Stimulated activated effector memory CD8-positive, alpha-beta T cell treated with anti-CD3 and anti-CD28 coated beads, Interleukin-12 subunit alpha, Interleukin-12 subunit beta, amount 100 ng/mL, for 72 hours (primary cell): ENCODE results near the gene STK35.

Experiments used
- ATAC-seq: fragments of 150-1000 bp; cut with Tn5 transposase; 2 replicates; pipeline ENCODE4 v1.10.0; 2021
- DNase-seq, 2 donors: peaks; one replicate each; pipeline ENCODE4 v3.0.0; 2021 to 2022; ENCODE audit warnings: low spot score in 2 of 2
- H3K27ac Mint-ChIP-seq: one replicate; pipeline ENCODE4 v1.8.0; 2022; ENCODE audit warnings: mild to moderate bottlenecking, mixed read lengths
- H3K36me3 Mint-ChIP-seq: one replicate; pipeline ENCODE4 v1.8.0; 2022; ENCODE audit warnings: mild to moderate bottlenecking, mixed read lengths
- H3K4me1 Mint-ChIP-seq: one replicate; pipeline ENCODE4 v1.8.0; 2022; ENCODE audit warnings: mixed read lengths
- H3K4me3 Mint-ChIP-seq: one replicate; pipeline ENCODE4 v1.8.0; 2022; ENCODE audit warnings: mild to moderate bottlenecking, mixed read lengths
- H3K9me3 Mint-ChIP-seq: one replicate; pipeline ENCODE4 v1.8.0; 2022; ENCODE audit warnings: mixed read lengths

The STK35 gene

GRCh38 chr20:2093883-2094282, 7.7 kb upstream of the STK35 start:
- no peak overlapping the region for H3K4me3 Mint-ChIP-seq
- H3K27ac Mint-ChIP-seq, result no peak overlapping the region
- H3K36me3 Mint-ChIP-seq, result no peaks in the 10 kb centered on the region
- ATAC-seq (peak; percentile 39), DNase-seq (no peak)
- no peaks in the 10 kb centered on the region for H3K4me1 Mint-ChIP-seq
- H3K9me3 Mint-ChIP-seq, result no peaks in the 10 kb centered on the region

DNA sequence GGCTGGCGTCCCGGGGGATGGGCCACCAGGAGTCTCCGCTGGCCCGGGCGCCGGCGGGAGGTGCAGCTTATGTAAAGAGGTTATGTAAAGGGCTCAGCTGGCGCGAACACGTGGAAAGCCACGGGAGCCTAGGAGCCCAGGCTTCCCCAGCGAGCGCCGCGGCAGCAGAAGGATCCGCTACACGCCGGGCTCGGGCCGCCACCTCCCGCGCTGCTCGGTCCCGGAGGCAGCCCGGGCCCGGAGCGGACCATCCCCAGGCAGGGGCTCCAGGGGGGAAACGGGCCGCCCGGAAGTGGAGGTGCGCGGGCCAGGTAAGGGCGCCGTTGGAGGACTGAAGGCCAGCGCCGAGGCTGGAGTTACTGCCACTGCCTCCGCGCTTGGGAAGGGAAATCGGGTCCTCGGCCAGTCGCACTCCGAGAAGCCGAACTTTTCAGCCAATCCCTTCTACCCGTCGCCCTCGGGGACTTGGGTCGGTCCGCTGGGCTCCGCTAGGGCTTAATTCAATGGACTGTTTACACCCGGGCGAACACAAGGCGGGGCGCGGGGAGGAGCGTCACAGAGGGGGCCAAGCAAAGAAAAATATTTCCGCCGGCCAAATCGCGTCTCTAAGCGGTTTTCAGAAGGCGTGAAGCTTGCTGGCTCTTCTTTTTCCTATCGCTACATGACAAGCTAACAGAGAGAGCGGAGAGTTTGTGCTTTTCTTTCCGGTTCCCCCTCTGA, 398 bp downstream of the STK35 start:
- Mint-ChIP-seq H3K4me3 (peak overlapping the region; percentile 84), H3K4me1 (peaks cover 43% of the 10 kb centered on the region), H3K36me3 (peaks cover 47% of the 10 kb centered on the region), H3K9me3 (no peaks in the 10 kb centered on the region), H3K27ac (peak overlapping the region; percentile 100)
- DNase-seq (peak; percentile 75 to 94), ATAC-seq (peak; percentile 89)

DNA sequence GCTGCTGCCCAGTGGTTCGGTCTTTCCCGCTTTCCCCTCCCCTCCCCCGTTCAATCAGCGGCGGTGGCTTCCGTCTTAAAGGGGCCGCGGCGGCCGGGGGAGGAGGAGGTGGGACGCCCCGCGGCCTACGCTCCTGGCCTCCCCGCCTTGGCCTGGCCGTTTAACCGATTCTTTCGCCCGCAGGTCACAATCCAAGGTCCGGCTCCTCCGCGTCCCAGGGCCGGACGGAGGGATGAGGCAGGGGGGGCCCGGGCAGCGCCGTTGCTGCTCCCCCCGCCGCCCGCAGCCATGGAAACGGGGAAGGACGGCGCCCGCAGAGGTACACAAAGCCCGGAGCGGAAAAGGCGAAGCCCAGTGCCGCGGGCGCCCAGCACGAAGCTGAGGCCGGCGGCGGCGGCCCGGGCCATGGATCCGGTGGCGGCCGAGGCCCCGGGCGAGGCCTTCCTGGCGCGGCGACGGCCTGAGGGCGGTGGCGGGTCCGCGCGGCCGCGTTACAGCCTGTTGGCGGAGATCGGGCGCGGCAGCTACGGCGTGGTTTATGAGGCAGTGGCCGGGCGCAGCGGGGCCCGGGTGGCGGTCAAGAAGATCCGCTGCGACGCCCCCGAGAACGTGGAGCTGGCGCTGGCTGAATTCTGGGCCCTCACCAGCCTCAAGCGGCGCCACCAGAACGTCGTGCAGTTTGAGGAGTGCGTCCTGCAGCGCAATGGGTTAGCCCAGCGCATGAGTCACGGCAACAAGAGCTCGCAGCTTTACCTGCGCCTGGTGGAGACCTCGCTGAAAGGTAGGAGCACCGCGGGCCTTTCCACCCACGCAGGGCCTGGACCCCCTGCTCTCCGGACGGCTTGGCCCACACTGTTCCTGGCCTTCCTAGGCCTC, 1.2 kb downstream of the STK35 start:
- peaks cover 47% of the 10 kb centered on the region for H3K36me3 Mint-ChIP-seq
- DNase-seq (peak; percentile 72 to 95), ATAC-seq (peak; percentile 81)
- H3K4me3 Mint-ChIP-seq, result peak overlapping the region; percentile 84
- peak overlapping the region; percentile 100 for H3K27ac Mint-ChIP-seq
- no peaks in the 10 kb centered on the region for H3K9me3 Mint-ChIP-seq
- H3K4me1 Mint-ChIP-seq, result peaks cover 51% of the 10 kb centered on the region

DNA sequence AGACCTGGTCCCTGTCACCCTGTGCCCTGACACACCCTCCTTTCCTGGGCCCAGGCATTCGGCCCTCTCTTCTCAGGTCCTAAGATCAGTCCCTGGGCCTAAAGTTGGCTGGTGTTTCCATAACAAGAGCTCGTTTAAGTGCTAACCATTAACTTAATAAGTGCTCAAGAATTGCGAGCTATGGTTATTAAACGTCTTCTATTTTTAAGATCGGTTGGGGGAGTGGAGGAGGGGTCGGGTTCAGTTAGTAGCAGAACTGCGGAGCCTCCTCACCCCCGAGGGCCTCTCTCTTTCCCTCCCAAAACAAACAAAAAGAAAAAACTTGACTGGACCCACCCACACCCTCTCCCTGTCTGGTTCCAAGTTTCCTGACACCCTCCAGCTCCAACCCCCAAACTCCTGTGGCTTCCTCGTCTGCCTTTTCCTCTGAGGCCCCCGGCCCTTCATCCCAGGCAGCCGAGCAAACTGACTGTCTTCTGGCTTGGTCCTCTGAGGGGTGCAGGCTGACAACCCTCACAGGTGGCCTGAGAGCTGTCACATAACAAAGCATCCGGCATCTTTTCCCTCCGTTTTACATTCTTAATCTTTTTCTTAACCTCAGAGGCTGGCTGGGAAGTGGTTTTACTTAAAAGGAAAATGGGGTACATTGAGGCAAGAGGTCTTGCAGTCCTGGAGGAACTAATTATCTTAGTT, 2.0 kb downstream of the STK35 start:
- Mint-ChIP-seq H3K36me3 (peaks cover 47% of the 10 kb centered on the region), H3K4me1 (peaks cover 58% of the 10 kb centered on the region), H3K4me3 (peak overlapping the region; percentile 84), H3K9me3 (no peaks in the 10 kb centered on the region), H3K27ac (peak overlapping the region; percentile 100)
- no peak for DNase-seq
- no peak for ATAC-seq

DNA sequence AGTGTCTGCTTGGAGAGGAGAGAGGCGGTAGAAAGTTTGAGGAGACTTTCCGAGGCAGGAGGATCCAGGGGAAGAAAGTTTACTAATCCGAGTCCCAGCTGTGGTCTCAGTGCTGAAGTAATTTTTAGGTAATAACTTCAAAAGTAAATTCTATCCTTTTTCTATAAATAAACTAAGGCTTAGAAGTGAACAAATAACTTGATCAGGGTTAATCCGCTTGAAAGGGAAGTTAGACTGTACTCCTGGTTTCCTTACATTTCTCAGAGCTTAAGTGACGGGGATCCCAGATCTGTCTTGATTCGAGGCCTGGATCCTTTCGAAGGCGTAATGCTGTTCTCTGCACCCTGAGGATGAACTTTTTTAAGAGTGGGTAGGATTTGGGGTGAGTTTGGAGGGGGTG, 2.6 kb downstream of the STK35 start:
- peak overlapping the region; percentile 100 for H3K27ac Mint-ChIP-seq
- no peaks in the 10 kb centered on the region for H3K9me3 Mint-ChIP-seq
- peaks cover 47% of the 10 kb centered on the region for H3K36me3 Mint-ChIP-seq
- peaks cover 65% of the 10 kb centered on the region for H3K4me1 Mint-ChIP-seq
- H3K4me3 Mint-ChIP-seq, result peak overlapping the region; percentile 84
- no peak for ATAC-seq
- DNase-seq, result no peak

GRCh38 chr20:2108498-2108897, 6.9 kb downstream of the STK35 start:
- peaks cover 33% of the 10 kb centered on the region for H3K36me3 Mint-ChIP-seq
- H3K4me3 Mint-ChIP-seq, result no peak overlapping the region
- no peak for DNase-seq
- no peaks in the 10 kb centered on the region for H3K9me3 Mint-ChIP-seq
- H3K4me1 Mint-ChIP-seq, result peaks cover 90% of the 10 kb centered on the region
- H3K27ac Mint-ChIP-seq, result peak overlapping the region; percentile 0
- no peak for ATAC-seq

GRCh38 chr20:2108987-2109386, 7.4 kb downstream of the STK35 start:
- H3K36me3 Mint-ChIP-seq, result peaks cover 29% of the 10 kb centered on the region
- H3K4me1 Mint-ChIP-seq, result peaks cover 90% of the 10 kb centered on the region
- no peak overlapping the region for H3K4me3 Mint-ChIP-seq
- ATAC-seq (no peak), DNase-seq (no peak)
- no peaks in the 10 kb centered on the region for H3K9me3 Mint-ChIP-seq
- H3K27ac Mint-ChIP-seq, result peak overlapping the region; percentile 0

DNA sequence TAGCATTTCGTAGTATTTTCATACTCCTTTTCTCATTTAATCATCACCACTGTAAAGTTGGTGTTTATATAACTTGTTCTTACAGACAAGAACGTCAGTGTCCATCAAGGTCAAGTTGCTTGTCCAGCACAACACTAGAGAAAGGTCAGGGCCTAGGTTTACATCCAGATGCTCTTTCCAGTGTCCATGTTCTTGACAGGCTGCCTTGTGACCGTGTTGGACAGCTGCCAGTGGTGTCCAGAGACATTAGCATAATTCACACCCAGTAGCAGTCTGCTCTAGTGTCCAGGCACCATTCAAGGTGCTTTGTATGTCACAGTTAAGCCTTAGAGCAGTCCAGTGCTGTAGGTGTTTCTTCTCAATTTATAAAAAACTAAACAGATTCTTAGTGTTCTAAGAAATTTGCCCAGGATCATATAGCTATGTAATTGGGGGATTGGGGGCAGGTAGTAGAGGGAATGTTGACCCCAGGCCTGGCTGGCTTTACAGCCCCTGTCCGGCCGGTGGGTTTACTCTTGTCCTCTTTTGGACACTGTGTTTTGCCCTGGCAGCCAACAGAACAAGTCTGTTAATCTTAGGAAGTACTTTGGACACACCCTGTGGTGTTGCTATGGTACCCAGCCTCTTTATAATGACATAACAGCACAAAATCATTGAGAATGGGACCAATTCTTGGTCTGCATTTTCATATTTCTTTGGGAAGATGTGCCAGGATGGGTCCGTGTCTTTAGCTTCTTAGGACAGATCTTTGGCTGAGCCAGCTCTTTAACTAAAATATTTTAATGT, 8.0 kb downstream of the STK35 start:
- Mint-ChIP-seq H3K9me3 (no peaks in the 10 kb centered on the region), H3K4me1 (peaks cover 90% of the 10 kb centered on the region), H3K36me3 (peaks cover 22% of the 10 kb centered on the region), H3K27ac (peak overlapping the region; percentile 0), H3K4me3 (no peak overlapping the region)
- no peak for ATAC-seq
- DNase-seq, result no peak

GRCh38 chr20:2112910-2113309, 11.3 kb downstream of the STK35 start:
- H3K27ac Mint-ChIP-seq, result peak overlapping the region; percentile 81
- H3K4me1 Mint-ChIP-seq, result peaks cover 74% of the 10 kb centered on the region
- no peaks in the 10 kb centered on the region for H3K9me3 Mint-ChIP-seq
- H3K4me3 Mint-ChIP-seq, result no peak overlapping the region
- no peak for ATAC-seq
- H3K36me3 Mint-ChIP-seq, result peaks cover 17% of the 10 kb centered on the region
- no peak for DNase-seq

DNA sequence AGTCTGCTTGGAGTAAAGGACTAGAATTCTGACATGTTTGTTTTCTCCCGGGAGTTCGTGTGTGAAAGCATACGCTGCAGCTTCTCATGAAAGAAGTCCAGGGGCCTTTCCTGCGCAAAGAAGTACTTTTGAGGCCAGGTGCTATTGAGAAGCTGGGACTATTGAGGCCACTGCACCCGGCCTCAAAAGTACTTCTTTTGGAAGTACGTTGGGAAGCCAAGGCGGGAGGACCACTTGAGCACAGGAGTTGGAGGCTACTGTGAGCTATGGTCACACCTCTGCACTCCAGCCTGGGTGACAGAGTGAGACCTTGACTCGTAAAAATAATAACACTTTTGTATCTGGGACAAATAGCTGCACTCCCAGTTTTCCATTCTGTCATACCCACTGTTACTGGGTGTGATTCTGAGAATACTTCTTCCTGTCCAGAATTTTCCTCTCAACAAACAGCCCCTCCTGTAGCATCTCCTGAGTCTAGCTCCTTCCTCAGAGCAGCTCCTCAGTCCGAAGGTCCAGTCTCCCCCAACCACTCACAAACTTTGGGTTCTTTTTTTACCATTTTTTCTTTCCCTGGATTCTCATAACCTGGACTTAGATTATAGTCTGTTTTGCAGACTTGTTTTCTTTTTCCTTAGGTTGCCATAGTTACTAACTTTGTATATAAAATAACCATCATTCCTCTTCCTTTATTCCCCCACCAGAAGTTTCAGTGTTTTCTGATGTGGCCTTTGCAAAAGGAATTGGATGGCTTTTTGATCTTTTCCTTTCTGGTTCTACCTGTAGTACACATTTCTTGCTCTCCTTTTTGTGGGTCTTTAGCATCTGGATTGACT, 12.7 kb downstream of the STK35 start:
- Mint-ChIP-seq H3K4me1 (peaks cover 67% of the 10 kb centered on the region), H3K27ac (peak overlapping the region; percentile 35), H3K36me3 (peaks cover 31% of the 10 kb centered on the region), H3K4me3 (no peak overlapping the region), H3K9me3 (no peaks in the 10 kb centered on the region)
- ATAC-seq (no peak), DNase-seq (no peak)

- no peak for ATAC-seq
- H3K9me3 Mint-ChIP-seq, result no peaks in the 10 kb centered on the region
Observed at GRCh38 chr20:2114990-2115681, 13.5 kb downstream of the STK35 start.

GRCh38 chr20:2116170-2116940, 14.7 kb downstream of the STK35 start:
- ATAC-seq, result no peak
- no peak for DNase-seq
- H3K36me3 Mint-ChIP-seq, result peaks cover 41% of the 10 kb centered on the region
- no peak overlapping the region for H3K27ac Mint-ChIP-seq
- H3K9me3 Mint-ChIP-seq, result no peaks in the 10 kb centered on the region
- peaks cover 68% of the 10 kb centered on the region for H3K4me1 Mint-ChIP-seq
- H3K4me3 Mint-ChIP-seq, result no peak overlapping the region

More at GRCh38 chr20:2114990-2115681, 13.5 kb downstream of the STK35 start:
- no peak overlapping the region for H3K4me3 Mint-ChIP-seq
- peaks cover 67% of the 10 kb centered on the region for H3K4me1 Mint-ChIP-seq
- no peak overlapping the region for H3K27ac Mint-ChIP-seq
- DNase-seq, result no peak
- peaks cover 39% of the 10 kb centered on the region for H3K36me3 Mint-ChIP-seq

DNA sequence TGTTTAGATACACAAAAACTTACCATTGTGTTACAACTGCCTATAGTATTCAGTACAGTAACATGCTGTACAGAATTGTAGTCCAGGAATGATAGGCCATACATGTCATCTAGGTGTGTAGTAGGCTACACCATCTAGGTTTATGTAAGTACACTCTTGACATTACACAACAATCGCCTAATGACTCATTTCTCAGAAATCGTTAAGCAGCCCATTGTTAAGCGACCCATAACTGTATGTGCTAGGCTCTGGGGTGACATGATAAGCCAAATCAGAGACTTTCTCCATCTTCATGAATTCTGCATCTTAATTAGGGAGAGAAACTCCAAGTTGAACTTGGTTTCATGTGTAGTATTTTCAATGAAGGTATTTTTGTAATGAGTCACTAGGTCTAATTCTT, 17.2 kb downstream of the STK35 start:
- DNase-seq, result no peak
- peak; percentile 99 for ATAC-seq
- peaks cover 62% of the 10 kb centered on the region for H3K4me1 Mint-ChIP-seq
- peak overlapping the region; percentile 30 for H3K4me3 Mint-ChIP-seq
- H3K9me3 Mint-ChIP-seq, result no peaks in the 10 kb centered on the region
- H3K36me3 Mint-ChIP-seq, result peaks cover 47% of the 10 kb centered on the region
- H3K27ac Mint-ChIP-seq, result peak overlapping the region; percentile 60
